Activated T-helper 17 cell treated with anti-CD3 and anti-CD28 coated beads, Interleukin-2, amount 50 U/mL, for 72 hours (primary cell): ENCODE data around the gene CPN1. TPM values are rescaled to one million over a fixed set of nuclear protein-coding genes. Genes with fewer than 3 reads are reported as not detected.

Experiments
- ATAC-seq: fragments of 150-1000 bp; cut with Tn5 transposase; replicated peaks from 2 replicates; pipeline ENCODE4 v1.10.0; 2021; ENCODE audit warnings: mild to moderate bottlenecking, moderate library complexity
- H3K27ac Mint-ChIP-seq: one replicate; pipeline ENCODE4 v1.8.0; 2022; ENCODE audit warnings: mixed read lengths
- H3K27me3 Mint-ChIP-seq: one replicate; pipeline ENCODE4 v1.8.0; 2022; ENCODE audit warnings: mixed read lengths
- H3K36me3 Mint-ChIP-seq: one replicate; pipeline ENCODE4 v1.8.0; 2022; ENCODE audit warnings: low read depth, mild to moderate bottlenecking, mixed read lengths
- H3K4me1 Mint-ChIP-seq: one replicate; pipeline ENCODE4 v1.8.0; 2022; ENCODE audit warnings: mixed read lengths
- H3K4me3 Mint-ChIP-seq: one replicate; pipeline ENCODE4 v1.8.0; 2022; ENCODE audit warnings: mild to moderate bottlenecking, mixed read lengths
- H3K9me3 Mint-ChIP-seq: one replicate; pipeline ENCODE4 v1.8.0; 2022; ENCODE audit warnings: mixed read lengths
- total RNA-seq, 2 donors: library from RNA; stranded (reverse); gene quantifications; one replicate each; pipeline ENCODE4 v1.2.3, GENCODE V29; 2022

CPN1 gene
- total RNA-seq, 2 donors from 2014 or later: not detected

GRCh38 chr10:100057948-100058347 is 23.7 kb downstream of the CPN1 start:
- Mint-ChIP-seq H3K4me3 (no peak overlapping the region), H3K27ac (no peak overlapping the region), H3K9me3 (no peaks in the 10 kb centered on the region), H3K36me3 (no peaks in the 10 kb centered on the region), H3K4me1 (no peaks in the 10 kb centered on the region), H3K27me3 (peaks cover 22% of the 10 kb centered on the region)
- ATAC-seq: no peak

- Mint-ChIP-seq H3K4me1 (no peaks in the 10 kb centered on the region), H3K27ac (no peak overlapping the region), H3K9me3 (no peaks in the 10 kb centered on the region), H3K4me3 (no peak overlapping the region), H3K27me3 (peaks cover 14% of the 10 kb centered on the region), H3K36me3 (no peaks in the 10 kb centered on the region)
- no peak for ATAC-seq
Observed at GRCh38 chr10:100053686-100054460, 27.8 kb downstream of the CPN1 start.

- H3K4me1 Mint-ChIP-seq: no peaks in the 10 kb centered on the region
- peak; percentile 69 for ATAC-seq
- no peaks in the 10 kb centered on the region for H3K9me3 Mint-ChIP-seq
- H3K36me3 Mint-ChIP-seq: no peaks in the 10 kb centered on the region
- peaks cover 8% of the 10 kb centered on the region for H3K27me3 Mint-ChIP-seq
- no peak overlapping the region for H3K4me3 Mint-ChIP-seq
- H3K27ac Mint-ChIP-seq: no peak overlapping the region
Observed at GRCh38 chr10:100046021-100046486, 35.6 kb downstream of the CPN1 start.

GRCh38 chr10:100045592-100045991 is 36.1 kb downstream of the CPN1 start:
- Mint-ChIP-seq H3K4me1 (no peaks in the 10 kb centered on the region), H3K4me3 (no peak overlapping the region), H3K27ac (no peak overlapping the region), H3K27me3 (peaks cover 8% of the 10 kb centered on the region), H3K9me3 (no peaks in the 10 kb centered on the region), H3K36me3 (no peaks in the 10 kb centered on the region)
- ATAC-seq: no peak

- H3K9me3 Mint-ChIP-seq: no peaks in the 10 kb centered on the region
- H3K27ac Mint-ChIP-seq: peak overlapping the region; percentile 12
- no peaks in the 10 kb centered on the region for H3K36me3 Mint-ChIP-seq
- no peaks in the 10 kb centered on the region for H3K4me1 Mint-ChIP-seq
- H3K4me3 Mint-ChIP-seq: no peak overlapping the region
- no peak for ATAC-seq
- H3K27me3 Mint-ChIP-seq: peaks cover 15% of the 10 kb centered on the region
Observed at GRCh38 chr10:100043796-100044195, 37.9 kb downstream of the CPN1 start.

- Mint-ChIP-seq H3K4me1 (no peaks in the 10 kb centered on the region), H3K27me3 (peaks cover 16% of the 10 kb centered on the region), H3K9me3 (no peaks in the 10 kb centered on the region), H3K27ac (peak overlapping the region; percentile 12), H3K4me3 (no peak overlapping the region), H3K36me3 (no peaks in the 10 kb centered on the region)
- peak; percentile 81 for ATAC-seq
Observed at GRCh38 chr10:100043344-100043743, 38.3 kb downstream of the CPN1 start.

GRCh38 chr10:100041306-100042002 is 40.2 kb downstream of the CPN1 start:
- no peaks in the 10 kb centered on the region for H3K4me1 Mint-ChIP-seq
- no peak for ATAC-seq
- H3K27me3 Mint-ChIP-seq: peaks cover 13% of the 10 kb centered on the region
- no peaks in the 10 kb centered on the region for H3K9me3 Mint-ChIP-seq
- no peaks in the 10 kb centered on the region for H3K36me3 Mint-ChIP-seq
- no peak overlapping the region for H3K27ac Mint-ChIP-seq
- H3K4me3 Mint-ChIP-seq: no peak overlapping the region

- no peak for ATAC-seq
- H3K27me3 Mint-ChIP-seq: peaks cover 10% of the 10 kb centered on the region
- H3K4me1 Mint-ChIP-seq: no peaks in the 10 kb centered on the region
- H3K4me3 Mint-ChIP-seq: no peak overlapping the region
- no peaks in the 10 kb centered on the region for H3K36me3 Mint-ChIP-seq
- no peaks in the 10 kb centered on the region for H3K9me3 Mint-ChIP-seq
- no peak overlapping the region for H3K27ac Mint-ChIP-seq
Observed at GRCh38 chr10:100038561-100039071, 43.1 kb downstream of the CPN1 start.

- Mint-ChIP-seq H3K27ac (no peak overlapping the region), H3K4me1 (no peaks in the 10 kb centered on the region), H3K4me3 (no peak overlapping the region), H3K9me3 (no peaks in the 10 kb centered on the region), H3K27me3 (peaks cover 10% of the 10 kb centered on the region), H3K36me3 (no peaks in the 10 kb centered on the region)
- ATAC-seq: peak; percentile 31
Observed at GRCh38 chr10:100037758-100038315, 43.8 kb downstream of the CPN1 start.

GRCh38 chr10:100036850-100037249 is 44.8 kb downstream of the CPN1 start:
- no peaks in the 10 kb centered on the region for H3K9me3 Mint-ChIP-seq
- no peak overlapping the region for H3K27ac Mint-ChIP-seq
- no peaks in the 10 kb centered on the region for H3K36me3 Mint-ChIP-seq
- H3K4me1 Mint-ChIP-seq: no peaks in the 10 kb centered on the region
- H3K27me3 Mint-ChIP-seq: peaks cover 10% of the 10 kb centered on the region
- H3K4me3 Mint-ChIP-seq: no peak overlapping the region
- ATAC-seq: no peak

- ATAC-seq: no peak
- peaks cover 2% of the 10 kb centered on the region for H3K27me3 Mint-ChIP-seq
- no peak overlapping the region for H3K4me3 Mint-ChIP-seq
- H3K9me3 Mint-ChIP-seq: no peaks in the 10 kb centered on the region
- no peak overlapping the region for H3K27ac Mint-ChIP-seq
- H3K4me1 Mint-ChIP-seq: no peaks in the 10 kb centered on the region
- H3K36me3 Mint-ChIP-seq: no peaks in the 10 kb centered on the region
Observed at GRCh38 chr10:100033766-100034418, 47.8 kb downstream of the CPN1 start.

GRCh38 chr10:100027416-100027815 is 54.3 kb downstream of the CPN1 start:
- no peak overlapping the region for H3K27ac Mint-ChIP-seq
- no peaks in the 10 kb centered on the region for H3K9me3 Mint-ChIP-seq
- no peaks in the 10 kb centered on the region for H3K4me1 Mint-ChIP-seq
- H3K27me3 Mint-ChIP-seq: peaks cover 4% of the 10 kb centered on the region
- no peak for ATAC-seq
- H3K36me3 Mint-ChIP-seq: no peaks in the 10 kb centered on the region
- no peak overlapping the region for H3K4me3 Mint-ChIP-seq

- H3K4me3 Mint-ChIP-seq: no peak overlapping the region
- H3K27me3 Mint-ChIP-seq: peaks cover 4% of the 10 kb centered on the region
- peaks cover 1% of the 10 kb centered on the region for H3K4me1 Mint-ChIP-seq
- H3K27ac Mint-ChIP-seq: no peak overlapping the region
- ATAC-seq: no peak
- no peaks in the 10 kb centered on the region for H3K36me3 Mint-ChIP-seq
- no peaks in the 10 kb centered on the region for H3K9me3 Mint-ChIP-seq
Observed at GRCh38 chr10:100025576-100025975, 56.1 kb downstream of the CPN1 start.

GRCh38 chr10:100024748-100025147 is 56.9 kb downstream of the CPN1 start:
- Mint-ChIP-seq H3K36me3 (no peaks in the 10 kb centered on the region), H3K9me3 (no peaks in the 10 kb centered on the region), H3K4me1 (peaks cover 10% of the 10 kb centered on the region), H3K27ac (no peak overlapping the region), H3K27me3 (peaks cover 4% of the 10 kb centered on the region), H3K4me3 (no peak overlapping the region)
- ATAC-seq: no peak
